ENCODE results near the gene DZANK1. TPM values are rescaled to one million over a fixed set of nuclear protein-coding genes. Genes with fewer than 3 reads are reported as not detected.

DZANK1 gene
- total and polyA plus RNA-seq, 4 experiments from 2014 or later = 0.99 to 3.0 (median 1.9) TPM

GRCh38 chr20:18443886-18444285 lies 22.9 kb downstream of the DZANK1 start:
- Histone ChIP-seq H3K9me3 (ENCODE audit: control insufficient read depth in 1 of 2, low read length in 2 of 2) (no peaks in the 10 kb centered on the region), H3K4me1 (ENCODE audit: insufficient read depth, low read length) (no peaks in the 10 kb centered on the region), H3K36me3 (ENCODE audit: insufficient read depth, low read length) (no peaks in the 10 kb centered on the region), H3K27me3 (ENCODE audit: insufficient read depth, low read length) (no peaks in the 10 kb centered on the region), H3K4me3 (ENCODE audit: low read length in 2 of 2) (no peak overlapping the region), H3K27ac (ENCODE audit: low read depth, low read length) (no peak overlapping the region)
- no peak overlapping the region for H3K4me3 Mint-ChIP-seq
- DNase-seq = no peak
- ChIA-PET POLR2A (ENCODE audit: partially characterized antibody) (no interaction called here), CTCF (ENCODE audit: partially characterized antibody) (no interaction called here)
- peak overlapping the region in 1 of 7 donors; percentile 73 for H3K27ac Mint-ChIP-seq
- intact Hi-C loops (cut with micrococcal nuclease) = no loop called here
- H3K4me1 Mint-ChIP-seq = no peaks in the 10 kb centered on the region
- H3K27me3 Mint-ChIP-seq = no peaks in the 10 kb centered on the region
- peaks cover 0 to 7% of the 10 kb centered on the region in 2 donors for H3K36me3 Mint-ChIP-seq
- no peaks in the 10 kb centered on the region for H3K9me3 Mint-ChIP-seq

- H3K27me3 ChIP-seq (ENCODE audit: insufficient read depth, low read length) = no peaks in the 10 kb centered on the region
- no peaks in the 10 kb centered on the region for H3K9me3 ChIP-seq (ENCODE audit: control insufficient read depth in 1 of 2, low read length in 2 of 2)
- Mint-ChIP-seq H3K4me3 (no peak overlapping the region), H3K9me3 (peaks cover 0 to 2% (median 0%) of the 10 kb centered on the region in 8 donors), H3K36me3 (peaks cover 0 to 6% of the 10 kb centered on the region in 2 donors), H3K27ac (no peak overlapping the region), H3K27me3 (no peaks in the 10 kb centered on the region), H3K4me1 (no peaks in the 10 kb centered on the region)
- H3K27ac ChIP-seq (ENCODE audit: low read depth, low read length) = no peak overlapping the region
- H3K4me3 ChIP-seq (ENCODE audit: low read length in 2 of 2) = no peak overlapping the region
- no peaks in the 10 kb centered on the region for H3K36me3 ChIP-seq (ENCODE audit: insufficient read depth, low read length)
- intact Hi-C loops (cut with micrococcal nuclease) = no loop called here
- no peak for DNase-seq
- no peaks in the 10 kb centered on the region for H3K4me1 ChIP-seq (ENCODE audit: insufficient read depth, low read length)
- ChIA-PET POLR2A (ENCODE audit: partially characterized antibody) (no interaction called here), CTCF (ENCODE audit: partially characterized antibody) (no interaction called here)
Observed at GRCh38 chr20:18440403-18440802, 26.4 kb downstream of the DZANK1 start.

- ChIA-PET POLR2A (ENCODE audit: partially characterized antibody) (no interaction called here), CTCF (ENCODE audit: partially characterized antibody) (no interaction called here)
- Mint-ChIP-seq H3K27me3 (no peaks in the 10 kb centered on the region), H3K9me3 (peaks cover 0 to 2% (median 0%) of the 10 kb centered on the region in 8 donors), H3K36me3 (peaks cover 0 to 3% of the 10 kb centered on the region in 2 donors), H3K27ac (no peak overlapping the region), H3K4me3 (no peak overlapping the region), H3K4me1 (no peaks in the 10 kb centered on the region)
- DNase-seq = no peak
- H3K4me1 ChIP-seq (ENCODE audit: insufficient read depth, low read length) = no peaks in the 10 kb centered on the region
- intact Hi-C loops (cut with micrococcal nuclease) = no loop called here
- H3K27me3 ChIP-seq (ENCODE audit: insufficient read depth, low read length) = no peaks in the 10 kb centered on the region
- no peaks in the 10 kb centered on the region for H3K9me3 ChIP-seq (ENCODE audit: control insufficient read depth in 1 of 2, low read length in 2 of 2)
- H3K36me3 ChIP-seq (ENCODE audit: insufficient read depth, low read length) = no peaks in the 10 kb centered on the region
- no peak overlapping the region for H3K27ac ChIP-seq (ENCODE audit: low read depth, low read length)
- H3K4me3 ChIP-seq (ENCODE audit: low read length in 2 of 2) = no peak overlapping the region
Observed at GRCh38 chr20:18436847-18437246, 30.0 kb downstream of the DZANK1 start.

- H3K9me3 Mint-ChIP-seq = no peaks in the 10 kb centered on the region
- H3K36me3 ChIP-seq (ENCODE audit: insufficient read depth, low read length) = no peaks in the 10 kb centered on the region
- no peaks in the 10 kb centered on the region for H3K9me3 ChIP-seq (ENCODE audit: control insufficient read depth in 1 of 2, low read length in 2 of 2)
- intact Hi-C loops (cut with micrococcal nuclease) = no loop called here
- no peak for DNase-seq
- no peaks in the 10 kb centered on the region for H3K27me3 Mint-ChIP-seq
- H3K27ac ChIP-seq (ENCODE audit: low read depth, low read length) = no peak overlapping the region
- H3K4me3 Mint-ChIP-seq = no peak overlapping the region
- H3K4me1 Mint-ChIP-seq = no peaks in the 10 kb centered on the region
- ChIA-PET POLR2A (ENCODE audit: partially characterized antibody) (no interaction called here), CTCF (ENCODE audit: partially characterized antibody) (no interaction called here)
- no peak overlapping the region for H3K4me3 ChIP-seq (ENCODE audit: low read length in 2 of 2)
- peaks cover 0 to 6% of the 10 kb centered on the region in 2 donors for H3K36me3 Mint-ChIP-seq
- no peak overlapping the region for H3K27ac Mint-ChIP-seq
- no peaks in the 10 kb centered on the region for H3K4me1 ChIP-seq (ENCODE audit: insufficient read depth, low read length)
- H3K27me3 ChIP-seq (ENCODE audit: insufficient read depth, low read length) = no peaks in the 10 kb centered on the region
Observed at GRCh38 chr20:18431206-18431605, 35.6 kb downstream of the DZANK1 start.

GRCh38 chr20:18430172-18430826 lies 36.5 kb downstream of the DZANK1 start:
- intact Hi-C loops (cut with micrococcal nuclease) = no loop called here
- POLR2A ChIA-PET (ENCODE audit: partially characterized antibody) = no interaction called here

GRCh38 chr20:18428490-18429173 lies 38.2 kb downstream of the DZANK1 start:
- Histone ChIP-seq H3K4me1 (ENCODE audit: insufficient read depth, low read length) (no peaks in the 10 kb centered on the region), H3K9me3 (ENCODE audit: control insufficient read depth in 1 of 2, low read length in 2 of 2) (no peaks in the 10 kb centered on the region), H3K27ac (ENCODE audit: low read depth, low read length) (no peak overlapping the region), H3K27me3 (ENCODE audit: insufficient read depth, low read length) (no peaks in the 10 kb centered on the region), H3K4me3 (ENCODE audit: low read length in 2 of 2) (no peak overlapping the region), H3K36me3 (ENCODE audit: insufficient read depth, low read length) (no peaks in the 10 kb centered on the region)
- ChIA-PET CTCF (ENCODE audit: partially characterized antibody) (no interaction called here), POLR2A (ENCODE audit: partially characterized antibody) (no interaction called here)
- no peak for DNase-seq
- Mint-ChIP-seq H3K4me1 (no peaks in the 10 kb centered on the region), H3K36me3 (peaks cover 2 to 9% of the 10 kb centered on the region in 2 donors), H3K4me3 (no peak overlapping the region), H3K27ac (no peak overlapping the region), H3K9me3 (no peaks in the 10 kb centered on the region), H3K27me3 (no peaks in the 10 kb centered on the region)
- intact Hi-C loops (cut with micrococcal nuclease) = no loop called here

More at GRCh38 chr20:18430172-18430826, 36.5 kb downstream of the DZANK1 start:
- Histone ChIP-seq H3K4me3 (ENCODE audit: low read length in 2 of 2) (no peak overlapping the region), H3K4me1 (ENCODE audit: insufficient read depth, low read length) (no peaks in the 10 kb centered on the region), H3K36me3 (ENCODE audit: insufficient read depth, low read length) (no peaks in the 10 kb centered on the region), H3K9me3 (ENCODE audit: control insufficient read depth in 1 of 2, low read length in 2 of 2) (no peaks in the 10 kb centered on the region), H3K27ac (ENCODE audit: low read depth, low read length) (no peak overlapping the region), H3K27me3 (ENCODE audit: insufficient read depth, low read length) (no peaks in the 10 kb centered on the region)
- Mint-ChIP-seq H3K4me3 (no peak overlapping the region), H3K4me1 (no peaks in the 10 kb centered on the region), H3K27ac (no peak overlapping the region), H3K27me3 (no peaks in the 10 kb centered on the region), H3K36me3 (peaks cover 0 to 9% of the 10 kb centered on the region in 2 donors), H3K9me3 (no peaks in the 10 kb centered on the region)
- CTCF ChIA-PET (ENCODE audit: partially characterized antibody) = no interaction called here
- DNase-seq = no peak

GRCh38 chr20:18427214-18427613 lies 39.6 kb downstream of the DZANK1 start:
- no peaks in the 10 kb centered on the region for H3K36me3 ChIP-seq (ENCODE audit: insufficient read depth, low read length)
- H3K27me3 ChIP-seq (ENCODE audit: insufficient read depth, low read length) = no peaks in the 10 kb centered on the region
- H3K36me3 Mint-ChIP-seq = peaks cover 2 to 9% of the 10 kb centered on the region in 2 donors
- no peak for DNase-seq
- ChIA-PET POLR2A (ENCODE audit: partially characterized antibody) (interaction anchor here (0.7 kb wide), 1 partner anchor 97 kb away, joined by 5 read pairs; no protein-coding TSS in a partner anchor), CTCF (ENCODE audit: partially characterized antibody) (no interaction called here)
- H3K4me3 ChIP-seq (ENCODE audit: low read length in 2 of 2) = no peak overlapping the region
- no peaks in the 10 kb centered on the region for H3K9me3 ChIP-seq (ENCODE audit: control insufficient read depth in 1 of 2, low read length in 2 of 2)
- no peak overlapping the region for H3K27ac Mint-ChIP-seq
- intact Hi-C loops (cut with micrococcal nuclease) = no loop called here
- H3K27me3 Mint-ChIP-seq = no peaks in the 10 kb centered on the region
- no peak overlapping the region for H3K4me3 Mint-ChIP-seq
- H3K4me1 ChIP-seq (ENCODE audit: insufficient read depth, low read length) = no peaks in the 10 kb centered on the region
- H3K4me1 Mint-ChIP-seq = no peaks in the 10 kb centered on the region
- no peak overlapping the region for H3K27ac ChIP-seq (ENCODE audit: low read depth, low read length)
- no peaks in the 10 kb centered on the region for H3K9me3 Mint-ChIP-seq
